Skeletal muscle tissue (tissue), 4 donors: ENCODE results near the gene ADGRF1. TPM values are rescaled to one million over a fixed set of nuclear protein-coding genes. Genes with fewer than 3 reads are reported as not detected.

Experiments used
- H3K27ac ChIP-seq: one replicate; pipeline ENCODE4 v1.7.0; 2013; ENCODE audit warnings: mild to moderate bottlenecking, low read depth, low read length, inconsistent platforms
- H3K27me3 ChIP-seq, 3 donors: one replicate each; pipeline ENCODE4 v1.7.0; 2013; ENCODE audit warnings: low read length in 3 of 3; ENCODE audit not compliant: control insufficient read depth in 3 of 3, insufficient read depth in 3 of 3
- H3K36me3 ChIP-seq, 3 donors: one replicate each; pipeline ENCODE4 v1.7.0; 2013; ENCODE audit warnings: low read length in 3 of 3; ENCODE audit not compliant: control insufficient read depth in 3 of 3, insufficient read depth in 3 of 3
- H3K4me1 ChIP-seq, 3 donors: one replicate each; pipeline ENCODE4 v1.7.0; 2013; ENCODE audit warnings: low read length in 3 of 3, mild to moderate bottlenecking in 3 of 3; ENCODE audit not compliant: control insufficient read depth in 3 of 3, insufficient read depth in 3 of 3
- H3K4me3 ChIP-seq, 3 donors: one replicate each; pipeline ENCODE4 v1.7.0; 2013; ENCODE audit warnings: low read length in 3 of 3
- H3K9ac ChIP-seq, 3 donors: one replicate each; pipeline ENCODE4 v1.7.0; 2013; ENCODE audit warnings: low read length in 3 of 3, mild to moderate bottlenecking in 3 of 3, moderate library complexity in 2 of 3, low read depth in 1 of 3
- H3K9me3 ChIP-seq, 3 donors: one replicate each; pipeline ENCODE4 v1.7.0; 2013; ENCODE audit warnings: low read length in 3 of 3; ENCODE audit not compliant: control insufficient read depth in 3 of 3
- total RNA-seq: library from RNA; depleted of rRNA; stranded (reverse); fragments of >200 nt; gene quantifications from one replicate; pipeline ENCODE4 v1.2.3, GENCODE V29; 2014
- donor health status: Osteomylitis.

The ADGRF1 gene
- total RNA-seq, 1 donor from 2014 or later = not detected

DNA sequence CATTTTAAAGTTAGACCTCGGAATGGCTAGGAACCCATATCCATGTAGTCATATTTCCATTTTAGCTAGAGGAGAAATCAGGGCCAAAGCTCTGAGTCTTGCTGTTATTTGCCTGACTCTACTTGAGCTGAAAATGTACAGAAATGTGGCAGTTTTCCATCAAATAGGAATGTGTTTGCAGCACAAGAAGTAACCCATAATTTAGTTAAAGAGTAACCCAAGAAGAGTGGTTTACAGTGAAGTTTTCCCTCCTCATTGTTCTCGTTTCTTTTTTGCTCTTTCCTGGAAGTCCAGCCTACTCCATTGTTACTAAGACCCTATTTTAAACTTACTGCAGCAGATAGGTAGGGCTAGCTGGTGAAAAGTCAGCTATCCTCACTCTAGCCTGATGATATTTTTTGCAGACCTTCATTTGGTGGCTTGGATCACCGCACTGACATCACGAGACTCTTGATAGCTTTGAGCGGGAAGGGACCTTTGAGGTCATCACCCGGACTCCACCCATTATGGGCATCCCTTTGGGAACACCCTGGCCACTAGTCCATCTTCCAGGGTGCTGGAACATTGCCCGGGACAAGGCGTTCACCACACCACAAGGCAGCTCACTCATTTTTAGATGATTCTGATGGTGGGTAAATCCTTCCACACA is 92.4 kb downstream of the ADGRF1 start:
- Histone ChIP-seq H3K4me1 (peaks cover 0 to 13% (median 9%) of the 10 kb centered on the region in 3 donors), H3K4me3 (no peak overlapping the region), H3K36me3 (no peaks in the 10 kb centered on the region), H3K9ac (no peak overlapping the region), H3K9me3 (no peaks in the 10 kb centered on the region), H3K27me3 (peaks cover 0 to 2% (median 2%) of the 10 kb centered on the region in 3 donors), H3K27ac (peak overlapping the region; percentile 69)

DNA sequence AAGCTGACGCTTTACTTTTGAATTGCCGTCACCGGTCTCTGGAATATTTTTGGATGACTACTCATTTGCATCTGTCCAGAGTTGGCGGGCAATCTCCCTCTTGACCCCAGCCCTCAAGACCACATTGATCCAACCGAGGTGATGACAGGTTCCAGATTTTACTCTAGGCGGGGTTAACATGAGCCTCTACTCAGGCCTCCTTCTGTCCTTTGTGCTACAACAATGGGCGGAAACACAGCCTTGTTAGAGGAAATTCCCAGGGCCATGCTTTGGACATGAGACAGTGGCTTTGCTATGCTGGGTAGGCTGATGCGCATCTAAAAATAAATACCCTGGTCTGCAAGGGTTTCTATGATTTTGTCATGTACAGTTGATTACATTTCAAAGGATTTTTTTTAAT is 93.4 kb downstream of the ADGRF1 start:
- H3K4me3 ChIP-seq = no peak overlapping the region
- no peaks in the 10 kb centered on the region for H3K36me3 ChIP-seq
- no peak overlapping the region for H3K9ac ChIP-seq
- peaks cover 0 to 13% (median 9%) of the 10 kb centered on the region in 3 donors for H3K4me1 ChIP-seq
- H3K27ac ChIP-seq = peak overlapping the region; percentile 69
- peaks cover 0 to 2% (median 2%) of the 10 kb centered on the region in 3 donors for H3K27me3 ChIP-seq
- no peaks in the 10 kb centered on the region for H3K9me3 ChIP-seq

Other genes with a start within 250 kb of the ADGRF1 start
- gene MEP1A, start 248.9 kb downstream of the ADGRF1 start, total RNA-seq = not detected
- 26.1 TPM for gene ADGRF5, start 120.4 kb downstream of the ADGRF1 start, total RNA-seq